Measurements from ENCODE around the gene TRPM4.

Gene TRPM4

DNA sequence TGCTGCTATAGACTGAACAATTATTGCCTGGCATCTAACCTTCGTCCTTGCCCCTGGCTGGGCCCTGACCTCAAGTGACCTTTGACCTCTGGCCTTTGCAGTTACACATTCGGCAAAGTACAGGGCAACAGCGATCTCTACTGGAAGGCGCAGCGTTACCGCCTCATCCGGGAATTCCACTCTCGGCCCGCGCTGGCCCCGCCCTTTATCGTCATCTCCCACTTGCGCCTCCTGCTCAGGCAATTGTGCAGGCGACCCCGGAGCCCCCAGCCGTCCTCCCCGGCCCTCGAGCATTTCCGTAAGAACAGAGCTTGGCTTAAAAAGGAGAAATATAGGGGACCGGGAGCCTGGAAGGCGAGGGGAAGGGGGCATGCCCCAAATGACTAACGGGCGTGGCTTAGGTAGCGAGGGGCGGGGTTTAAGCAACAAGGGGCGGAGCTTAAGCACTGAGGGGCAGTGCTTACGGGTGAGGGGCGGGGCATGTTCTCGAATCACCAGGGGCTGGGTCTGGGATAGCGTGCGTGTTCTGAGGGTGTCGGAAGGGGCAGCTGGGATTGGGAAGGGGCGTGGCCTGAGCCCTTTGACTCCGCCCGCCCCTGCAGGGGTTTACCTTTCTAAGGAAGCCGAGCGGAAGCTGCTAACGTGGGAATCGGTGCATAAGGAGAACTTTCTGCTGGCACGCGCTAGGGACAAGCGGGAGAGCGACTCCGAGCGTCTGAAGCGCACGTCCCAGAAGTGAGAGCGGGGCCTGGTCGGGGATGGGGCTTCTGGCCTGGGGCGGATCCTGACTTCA is 52.7 kb downstream of the TRPM4 start:
- no peak overlapping the region for H2BK12ac ChIP-seq (ENCODE audit: low read length)
- no peaks in the 10 kb centered on the region for H3K4me1 ChIP-seq (ENCODE audit: control insufficient read depth in 1 of 2, insufficient read depth in 2 of 2, low read length in 2 of 2)
- H3K79me2 ChIP-seq (ENCODE audit: control insufficient read depth, insufficient read depth, low read length, poor library complexity), result no peaks in the 10 kb centered on the region
- H2BK120ac ChIP-seq (ENCODE audit: insufficient read depth, low read length, poor library complexity), result no peak overlapping the region
- H3K9ac ChIP-seq (ENCODE audit: low read length), result no peak overlapping the region
- H3K27ac ChIP-seq (ENCODE audit: low read depth, low read length), result no peak overlapping the region
- WGBS (ENCODE audit: extremely low coverage, insufficient coverage, insufficient read length), result no CpG with 5 or more reads among the region's 50 CpGs
- H3K4ac ChIP-seq (ENCODE audit: low read depth, low read length), result no peak overlapping the region
- no peaks in the 10 kb centered on the region for H3K9me3 ChIP-seq (ENCODE audit: insufficient read depth, low read depth, low read length)
- H2BK5ac ChIP-seq (ENCODE audit: low read depth, low read length, poor library complexity), result no peak overlapping the region
- no peak overlapping the region for H3K23ac ChIP-seq (ENCODE audit: low read length)
- H3K27me3 ChIP-seq (ENCODE audit: insufficient read depth, low read length), result no peaks in the 10 kb centered on the region
- H4K12ac ChIP-seq (ENCODE audit: low read depth, low read length), result no peak overlapping the region
- H3K79me1 ChIP-seq (ENCODE audit: low read length), result no peaks in the 10 kb centered on the region
- no peak overlapping the region for H3K14ac ChIP-seq (ENCODE audit: low read length)
- no peak overlapping the region for H4K91ac ChIP-seq (ENCODE audit: low read depth, low read length)
- H4K8ac ChIP-seq (ENCODE audit: low read depth, low read length), result no peak overlapping the region
- no peak overlapping the region for H3K4me3 ChIP-seq (ENCODE audit: low read depth, low read length)
- peaks cover 23% of the 10 kb centered on the region in 2 experiments for H3K36me3 ChIP-seq (ENCODE audit: control insufficient read depth in 1 of 2, insufficient read depth in 2 of 2, low read length in 2 of 2)
- no peak overlapping the region for H2AK5ac ChIP-seq (ENCODE audit: low read length)
- no peak overlapping the region for H2AFZ ChIP-seq (ENCODE audit: insufficient read depth, low read length, poor library complexity)
- no peak overlapping the region for H3K4me2 ChIP-seq (ENCODE audit: low read length)
- no peak overlapping the region for H3K18ac ChIP-seq (ENCODE audit: low read length)
- DNase-seq, result peak; percentile 2 to 3

DNA sequence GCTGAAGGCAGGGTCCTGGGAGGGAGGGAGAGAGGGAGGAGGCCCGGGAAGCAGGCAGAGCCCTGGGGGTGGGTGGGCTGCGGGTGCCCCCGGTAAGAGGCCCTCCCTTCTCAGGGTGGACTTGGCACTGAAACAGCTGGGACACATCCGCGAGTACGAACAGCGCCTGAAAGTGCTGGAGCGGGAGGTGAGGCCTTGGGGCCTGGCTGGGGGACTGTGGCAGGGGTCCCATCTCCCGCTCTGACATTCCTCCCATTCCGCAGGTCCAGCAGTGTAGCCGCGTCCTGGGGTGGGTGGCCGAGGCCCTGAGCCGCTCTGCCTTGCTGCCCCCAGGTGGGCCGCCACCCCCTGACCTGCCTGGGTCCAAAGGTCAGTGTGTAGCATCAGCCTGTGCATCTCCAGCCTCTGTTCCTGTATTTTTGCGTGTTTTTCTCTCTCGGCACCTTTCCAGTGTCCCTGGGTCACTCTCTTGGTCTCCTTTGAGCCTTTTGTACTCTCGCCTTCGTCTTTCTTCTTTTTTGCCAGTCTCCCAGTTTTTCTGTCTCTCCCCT is 53.4 kb downstream of the TRPM4 start:
- Histone ChIP-seq H4K12ac (ENCODE audit: low read depth, low read length) (no peak overlapping the region), H3K4me1 (ENCODE audit: control insufficient read depth in 1 of 2, insufficient read depth in 2 of 2, low read length in 2 of 2) (no peaks in the 10 kb centered on the region), H3K4ac (ENCODE audit: low read depth, low read length) (no peak overlapping the region), H4K8ac (ENCODE audit: low read depth, low read length) (no peak overlapping the region), H3K9ac (ENCODE audit: low read length) (no peak overlapping the region), H3K27ac (ENCODE audit: low read depth, low read length) (no peak overlapping the region), H3K18ac (ENCODE audit: low read length) (no peak overlapping the region), H2AK5ac (ENCODE audit: low read length) (no peak overlapping the region), H4K91ac (ENCODE audit: low read depth, low read length) (no peak overlapping the region), H3K14ac (ENCODE audit: low read length) (no peak overlapping the region), H3K4me3 (ENCODE audit: low read depth, low read length) (no peak overlapping the region), H3K36me3 (ENCODE audit: control insufficient read depth in 1 of 2, insufficient read depth in 2 of 2, low read length in 2 of 2) (peaks cover 19 to 20% of the 10 kb centered on the region in 2 experiments), H3K79me1 (ENCODE audit: low read length) (no peaks in the 10 kb centered on the region), H2BK5ac (ENCODE audit: low read depth, low read length, poor library complexity) (no peak overlapping the region), H2BK12ac (ENCODE audit: low read length) (no peak overlapping the region), H3K9me3 (ENCODE audit: insufficient read depth, low read depth, low read length) (no peaks in the 10 kb centered on the region), H3K27me3 (ENCODE audit: insufficient read depth, low read length) (no peaks in the 10 kb centered on the region), H3K23ac (ENCODE audit: low read length) (no peak overlapping the region), H3K4me2 (ENCODE audit: low read length) (no peak overlapping the region), H2AFZ (ENCODE audit: insufficient read depth, low read length, poor library complexity) (no peak overlapping the region), H2BK120ac (ENCODE audit: insufficient read depth, low read length, poor library complexity) (no peak overlapping the region), H3K79me2 (ENCODE audit: control insufficient read depth, insufficient read depth, low read length, poor library complexity) (no peaks in the 10 kb centered on the region)
- WGBS (ENCODE audit: extremely low coverage, insufficient coverage, insufficient read length), result no CpG with 5 or more reads among the region's 19 CpGs
- no peak for DNase-seq

DNA sequence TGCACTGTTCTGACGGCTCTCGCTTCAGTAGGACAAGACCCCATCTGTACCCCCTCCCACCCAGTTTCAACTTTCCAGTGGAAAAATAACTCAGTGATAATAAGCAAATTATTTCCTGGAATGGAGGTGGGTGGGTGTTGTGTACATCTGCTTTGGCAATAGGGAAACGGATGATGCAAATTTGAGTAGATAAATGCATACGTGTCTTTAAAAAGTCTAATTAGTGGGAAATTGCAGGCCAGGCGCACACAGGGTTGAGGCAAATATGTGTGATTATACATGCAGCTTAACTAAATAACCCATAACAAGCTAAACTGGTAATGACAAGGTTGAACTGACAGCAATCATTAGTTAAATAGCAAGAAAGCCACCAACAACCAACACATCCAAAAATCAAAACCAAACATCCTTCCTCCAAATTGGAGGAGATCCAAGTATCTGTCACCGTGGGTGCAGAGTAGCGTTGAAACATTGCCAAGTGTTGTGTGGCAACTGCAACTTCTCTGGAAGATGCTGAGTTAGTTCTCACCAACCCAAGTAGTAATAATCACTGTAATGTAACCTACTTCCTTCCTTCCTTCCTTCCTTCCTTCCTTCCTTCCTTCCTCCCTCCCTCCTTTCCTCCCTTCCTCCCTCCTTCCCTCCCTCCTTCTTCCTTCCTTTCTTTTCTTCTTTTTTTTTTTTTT is 54.6 kb downstream of the TRPM4 start:
- Histone ChIP-seq H2AFZ (ENCODE audit: insufficient read depth, low read length, poor library complexity) (no peak overlapping the region), H3K4me2 (ENCODE audit: low read length) (no peak overlapping the region), H3K4me3 (ENCODE audit: low read depth, low read length) (no peak overlapping the region), H4K8ac (ENCODE audit: low read depth, low read length) (no peak overlapping the region), H3K4ac (ENCODE audit: low read depth, low read length) (no peak overlapping the region), H4K12ac (ENCODE audit: low read depth, low read length) (no peak overlapping the region), H3K79me1 (ENCODE audit: low read length) (no peaks in the 10 kb centered on the region), H3K18ac (ENCODE audit: low read length) (no peak overlapping the region), H2BK5ac (ENCODE audit: low read depth, low read length, poor library complexity) (no peak overlapping the region), H2AK5ac (ENCODE audit: low read length) (no peak overlapping the region), H3K79me2 (ENCODE audit: control insufficient read depth, insufficient read depth, low read length, poor library complexity) (no peaks in the 10 kb centered on the region), H4K91ac (ENCODE audit: low read depth, low read length) (no peak overlapping the region), H3K27me3 (ENCODE audit: insufficient read depth, low read length) (no peaks in the 10 kb centered on the region), H2BK120ac (ENCODE audit: insufficient read depth, low read length, poor library complexity) (no peak overlapping the region), H3K23ac (ENCODE audit: low read length) (no peak overlapping the region), H2BK12ac (ENCODE audit: low read length) (no peak overlapping the region), H3K36me3 (ENCODE audit: control insufficient read depth in 1 of 2, insufficient read depth in 2 of 2, low read length in 2 of 2) (peaks cover 19 to 20% of the 10 kb centered on the region in 2 experiments), H3K4me1 (ENCODE audit: control insufficient read depth in 1 of 2, insufficient read depth in 2 of 2, low read length in 2 of 2) (no peaks in the 10 kb centered on the region), H3K27ac (ENCODE audit: low read depth, low read length) (no peak overlapping the region), H3K9ac (ENCODE audit: low read length) (no peak overlapping the region), H3K14ac (ENCODE audit: low read length) (no peak overlapping the region), H3K9me3 (ENCODE audit: insufficient read depth, low read depth, low read length) (no peaks in the 10 kb centered on the region)
- no CpG with 5 or more reads among the region's 7 CpGs for WGBS (ENCODE audit: extremely low coverage, insufficient coverage, insufficient read length)
- DNase-seq, result no peak

DNA sequence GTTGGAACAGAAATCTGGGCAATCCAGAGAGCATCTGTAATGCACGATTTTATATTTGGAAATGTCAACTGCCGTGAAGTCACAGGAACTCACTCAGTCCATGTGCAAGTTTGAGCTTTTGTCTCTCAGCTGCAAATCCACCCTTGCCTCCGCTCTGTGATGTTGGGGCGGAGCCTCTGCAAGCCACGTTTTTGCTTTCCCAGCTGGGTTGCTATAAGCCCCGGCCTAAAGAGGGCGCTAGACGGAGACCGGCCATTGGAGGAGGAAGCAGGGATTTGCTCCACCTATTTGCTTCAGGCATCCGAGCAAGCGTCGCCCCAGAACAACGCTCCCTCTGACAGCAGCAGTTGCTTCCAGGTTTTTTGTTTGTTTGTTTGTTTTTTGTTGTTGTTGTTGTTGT is 56.2 kb downstream of the TRPM4 start:
- Histone ChIP-seq H3K27ac (ENCODE audit: low read depth, low read length) (no peak overlapping the region), H4K91ac (ENCODE audit: low read depth, low read length) (no peak overlapping the region), H3K27me3 (ENCODE audit: insufficient read depth, low read length) (no peaks in the 10 kb centered on the region), H4K12ac (ENCODE audit: low read depth, low read length) (no peak overlapping the region), H3K18ac (ENCODE audit: low read length) (no peak overlapping the region), H3K4me3 (ENCODE audit: low read depth, low read length) (no peak overlapping the region), H2AFZ (ENCODE audit: insufficient read depth, low read length, poor library complexity) (no peak overlapping the region), H3K79me2 (ENCODE audit: control insufficient read depth, insufficient read depth, low read length, poor library complexity) (no peaks in the 10 kb centered on the region), H2BK120ac (ENCODE audit: insufficient read depth, low read length, poor library complexity) (no peak overlapping the region), H3K4ac (ENCODE audit: low read depth, low read length) (no peak overlapping the region), H2AK5ac (ENCODE audit: low read length) (no peak overlapping the region), H4K8ac (ENCODE audit: low read depth, low read length) (no peak overlapping the region), H2BK12ac (ENCODE audit: low read length) (no peak overlapping the region), H3K4me2 (ENCODE audit: low read length) (no peak overlapping the region), H3K79me1 (ENCODE audit: low read length) (no peaks in the 10 kb centered on the region), H3K4me1 (ENCODE audit: control insufficient read depth in 1 of 2, insufficient read depth in 2 of 2, low read length in 2 of 2) (no peaks in the 10 kb centered on the region), H3K14ac (ENCODE audit: low read length) (no peak overlapping the region), H3K36me3 (ENCODE audit: control insufficient read depth in 1 of 2, insufficient read depth in 2 of 2, low read length in 2 of 2) (peaks cover 19 to 20% of the 10 kb centered on the region in 2 experiments), H3K9ac (ENCODE audit: low read length) (no peak overlapping the region), H2BK5ac (ENCODE audit: low read depth, low read length, poor library complexity) (no peak overlapping the region), H3K9me3 (ENCODE audit: insufficient read depth, low read depth, low read length) (no peaks in the 10 kb centered on the region), H3K23ac (ENCODE audit: low read length) (no peak overlapping the region)
- WGBS (ENCODE audit: extremely low coverage, insufficient coverage, insufficient read length), result no CpG with 5 or more reads among the region's 13 CpGs
- no peak for DNase-seq

All from trophoblast cell (in vitro differentiated cells and primary cell).